NOMO-1 treated with dmso at 0.1 percent for 144 hours (cell line): Measurements from ENCODE around the gene SLC22A17.
"Not testable (repeated sequence)": the region's sequence is repeated elsewhere in the genome, so short reads cannot be mapped to it uniquely, and the experiment has no call there.

Source experiments
- DNase-seq: peaks from one replicate; lab custom pipeline; 2025; ENCODE audit not compliant: unreplicated experiment; lab: John Stamatoyannopoulos, UW

The SLC22A17 gene

DNA sequence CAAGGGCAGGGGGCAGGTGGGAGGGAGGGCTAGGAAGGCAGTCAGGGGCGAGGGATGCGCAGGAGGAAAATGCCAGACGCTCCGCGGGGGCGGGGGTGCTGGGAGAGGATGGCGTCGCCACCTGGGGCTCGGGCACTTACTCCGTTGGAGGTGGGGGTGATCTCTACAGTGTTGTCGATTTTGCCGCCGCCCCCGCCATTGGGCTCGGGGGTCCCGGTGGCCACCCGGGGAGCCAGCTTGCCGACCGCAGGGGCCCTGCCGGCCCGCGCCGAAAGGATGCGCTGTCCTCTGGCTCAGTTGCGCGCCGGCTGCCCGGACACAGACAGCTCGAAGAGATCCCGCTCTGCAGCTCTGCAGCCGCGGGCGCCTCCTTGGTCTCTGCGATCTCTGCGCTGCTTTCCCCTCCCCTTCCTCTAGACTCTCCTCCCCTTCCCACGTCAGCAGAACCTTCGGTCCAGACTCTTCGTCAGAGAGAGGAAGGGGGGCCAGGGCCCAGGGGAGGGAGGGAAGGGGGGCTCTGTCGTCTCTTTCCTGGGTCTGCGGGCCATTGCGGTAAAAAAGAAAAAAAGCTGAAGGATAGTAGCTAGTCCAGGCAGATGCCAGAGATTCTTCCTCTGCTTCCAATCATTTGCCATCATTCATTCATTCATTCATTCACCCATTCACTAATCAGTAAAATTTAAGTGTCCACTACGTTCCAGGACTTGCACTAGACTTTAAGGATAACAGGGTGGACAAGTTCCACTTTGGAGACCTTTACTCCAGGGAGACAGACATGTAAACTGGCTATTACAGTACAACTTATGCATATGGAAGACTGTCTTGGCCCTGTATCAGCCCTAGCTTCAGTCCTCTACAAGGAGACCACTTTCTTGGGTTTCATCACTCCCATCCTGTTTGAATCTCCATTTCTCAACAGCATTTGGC, at the start of gene SLC22A17:
SLC22A17 (minus strand) TSS at position 382 of the 927 bp plus-strand sequence.
- no peak for DNase-seq

DNA sequence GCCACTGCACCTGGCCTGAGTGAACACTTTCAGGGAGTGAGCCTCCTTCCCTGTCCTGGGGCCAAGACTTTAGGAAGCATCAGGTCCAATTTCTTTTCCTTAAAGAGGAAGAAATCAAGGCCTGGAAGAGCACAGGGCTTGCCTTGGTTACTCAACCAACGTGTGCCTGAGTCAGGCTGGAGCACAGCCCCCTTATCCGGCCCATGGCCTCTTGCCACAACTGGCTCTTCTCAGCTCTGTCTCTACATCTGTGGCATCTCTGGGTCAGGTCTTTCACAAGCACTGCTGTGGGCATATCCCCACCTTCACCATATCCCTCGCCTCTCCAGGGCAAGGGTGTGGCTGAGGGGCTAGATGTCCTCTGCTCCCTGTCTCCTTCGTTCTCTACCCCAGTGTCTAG, 48.6 kb upstream of the SLC22A17 start:
- no peak for DNase-seq

DNA sequence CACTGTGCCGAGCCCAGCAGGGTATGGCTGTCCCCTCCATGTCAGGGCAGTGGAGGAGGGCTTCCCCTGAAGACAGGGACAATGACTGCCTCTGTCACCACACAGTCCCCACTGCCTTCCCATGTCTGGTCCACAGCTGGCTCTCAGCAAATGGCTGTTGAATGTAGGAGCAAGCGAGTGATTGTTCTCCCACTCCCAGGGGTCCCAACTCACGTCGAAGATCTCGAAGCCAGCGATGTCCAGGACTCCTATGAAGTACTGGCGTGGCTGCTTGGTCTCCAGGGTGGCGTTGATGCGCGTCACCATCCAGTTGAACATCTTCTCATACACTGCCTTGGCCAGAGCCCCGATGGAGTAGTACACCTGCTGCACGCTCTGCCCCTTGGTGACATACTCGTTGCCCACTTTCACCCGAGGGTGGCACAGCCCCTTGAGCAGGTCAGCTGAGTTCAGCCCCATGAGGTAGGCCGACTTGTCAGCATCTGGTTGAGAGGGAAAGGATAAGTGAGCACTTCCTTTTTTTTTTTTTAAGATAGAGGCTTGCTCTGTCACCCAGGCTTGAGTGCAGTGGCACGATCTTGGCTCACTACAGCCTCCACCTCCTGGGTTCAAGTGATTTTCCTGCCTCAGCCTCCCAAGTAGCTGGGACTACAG, 47.9 kb upstream of the SLC22A17 start:
- DNase-seq = not testable (repeated sequence)

DNA sequence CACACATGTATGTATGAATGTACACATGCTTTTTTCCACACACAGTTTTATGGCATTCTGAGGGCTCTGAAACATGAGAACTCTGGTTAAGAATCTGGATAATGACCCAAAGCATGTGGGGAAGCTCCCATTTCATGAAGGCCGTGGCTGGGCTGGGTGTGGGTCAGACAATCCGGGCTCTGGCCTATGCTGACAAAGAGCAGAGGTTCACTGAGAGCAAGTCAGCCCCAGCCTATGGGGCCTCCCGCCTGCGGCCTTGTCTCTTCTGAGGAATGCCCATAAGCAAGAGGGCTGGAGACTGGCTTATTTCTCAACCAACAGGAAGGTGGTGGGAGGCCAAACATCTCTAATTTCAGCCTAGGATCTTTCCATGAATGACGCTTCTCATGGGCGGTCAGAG, 46.9 kb upstream of the SLC22A17 start:
- DNase-seq = no peak

DNA sequence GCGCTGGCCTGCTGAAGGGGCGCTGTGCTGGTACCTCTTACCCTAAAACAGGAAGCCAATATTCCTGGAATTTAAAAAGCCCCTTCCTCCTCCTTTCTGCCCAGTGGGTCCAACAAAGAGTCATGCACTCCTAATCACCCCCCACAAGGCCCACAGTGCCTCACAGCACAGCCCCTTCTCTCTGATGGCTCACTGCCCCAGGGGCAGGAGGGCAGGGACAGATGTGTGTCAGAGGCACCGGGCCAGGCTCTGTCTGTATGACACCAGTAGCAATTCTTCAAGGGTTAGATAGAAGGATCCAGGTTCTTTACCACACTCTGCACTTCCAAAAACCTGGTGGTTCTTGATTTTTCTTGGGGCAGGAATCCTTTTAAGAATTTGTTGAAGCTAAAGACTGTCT, 46.4 kb upstream of the SLC22A17 start:
- no peak for DNase-seq

DNA sequence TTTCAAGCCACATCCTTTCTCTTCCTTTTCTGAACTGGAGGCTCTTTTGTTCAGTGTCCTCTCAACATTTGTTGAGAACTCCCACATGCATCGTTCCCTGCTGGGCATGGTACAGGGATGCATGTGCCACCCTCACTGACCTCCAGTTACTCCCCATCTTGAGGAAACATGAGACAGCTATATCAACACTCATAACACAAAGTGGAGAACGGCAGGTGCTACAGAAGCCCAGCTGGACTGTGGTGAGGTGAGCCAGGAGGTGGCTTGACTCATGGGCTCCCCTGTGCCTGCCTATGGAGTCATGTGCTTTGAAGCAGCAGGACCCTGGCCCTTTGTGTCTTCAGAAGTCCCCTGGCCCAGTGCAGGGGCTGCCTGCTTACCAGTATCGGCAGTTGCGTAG, 45.7 kb upstream of the SLC22A17 start:
- DNase-seq = no peak

DNA sequence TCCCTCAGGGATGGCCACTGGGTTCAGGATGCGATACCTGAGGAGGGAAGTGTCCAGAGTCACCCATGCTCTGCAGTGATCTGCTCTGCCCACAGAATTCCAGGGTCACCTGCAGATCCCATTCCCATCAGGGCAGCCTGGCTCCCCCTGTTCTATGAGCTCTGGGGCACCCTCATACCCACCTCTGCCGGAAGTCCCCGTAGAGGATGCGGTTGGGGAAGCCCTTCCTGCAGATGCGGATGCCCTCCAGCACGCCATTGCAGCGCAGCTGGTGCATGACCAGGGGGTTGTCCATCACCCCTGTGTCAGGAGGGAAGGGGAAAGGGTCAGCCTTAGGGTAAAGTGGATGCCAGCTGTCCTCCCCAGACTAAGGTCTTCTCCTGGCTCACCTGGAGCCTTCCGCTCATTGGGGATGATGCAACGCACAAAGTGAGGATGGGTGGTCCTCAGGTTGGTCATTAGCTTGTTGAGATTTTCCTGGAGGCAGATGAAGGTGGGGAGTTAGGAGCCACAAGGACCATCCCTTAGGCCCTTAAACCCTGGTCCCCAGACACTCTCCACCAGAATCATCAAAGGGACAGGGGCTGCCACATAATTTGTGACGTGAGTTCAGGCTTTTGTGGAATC, 44.2 kb upstream of the SLC22A17 start:
- no peak for DNase-seq

DNA sequence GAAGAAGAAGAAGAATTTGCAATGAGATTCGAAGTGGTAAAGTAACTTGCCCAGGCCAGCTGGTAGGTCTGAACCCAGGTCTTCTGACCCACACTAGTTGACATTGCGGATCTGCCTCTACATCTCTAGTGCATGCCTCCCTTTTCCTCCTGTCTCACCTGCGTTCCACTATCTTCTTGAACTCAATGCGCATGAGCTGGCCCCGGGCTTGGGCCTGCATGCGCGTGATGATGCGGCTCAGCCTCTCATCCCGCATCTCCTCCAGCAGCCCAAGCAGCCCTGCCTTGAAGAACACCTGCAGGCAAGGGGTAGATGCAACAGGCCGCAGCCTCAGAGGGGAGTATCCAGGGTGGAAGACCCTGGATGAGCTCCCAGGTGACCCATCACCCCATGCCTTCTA, 43.4 kb upstream of the SLC22A17 start:
- no peak for DNase-seq

DNA sequence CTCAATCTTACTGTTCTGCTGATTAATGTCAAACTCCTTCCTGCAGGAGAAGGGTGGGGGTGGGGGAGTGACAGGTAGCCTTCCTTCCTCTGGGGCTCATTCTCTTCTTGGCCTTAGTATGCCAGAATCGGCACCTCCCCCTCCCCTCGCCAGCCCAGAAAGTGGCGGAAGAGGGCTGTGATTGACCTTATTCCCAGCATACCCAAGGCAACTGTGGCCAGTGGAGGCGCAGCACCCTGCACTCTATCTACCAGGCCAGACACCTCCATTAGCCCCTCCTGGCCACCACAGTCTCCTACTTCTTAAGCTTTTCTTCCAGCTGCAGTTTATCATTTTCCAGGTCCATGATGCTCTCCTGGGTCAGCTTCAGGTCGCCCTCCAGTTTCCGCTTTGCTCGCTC, 39.9 kb upstream of the SLC22A17 start:
- DNase-seq = no peak

DNA sequence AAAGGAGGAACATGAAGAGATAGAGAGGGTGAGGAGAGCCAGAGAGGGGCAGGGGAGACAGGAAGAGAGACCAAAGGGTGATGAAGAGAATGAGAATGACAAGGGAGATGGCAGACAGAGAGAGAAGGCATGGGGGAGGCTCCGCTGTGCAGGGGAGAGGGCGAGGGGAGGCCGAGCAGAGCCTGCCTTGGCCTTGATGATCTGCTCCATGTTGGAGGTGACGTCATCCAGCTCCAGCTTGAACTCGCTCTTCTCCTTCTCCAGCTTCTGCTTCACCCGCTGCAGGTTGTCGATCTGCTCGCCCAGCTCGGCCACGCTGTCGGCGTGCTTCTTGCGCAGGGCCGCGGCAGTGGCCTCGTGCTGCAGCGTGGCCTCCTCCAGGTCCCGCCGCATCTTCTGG, 37.2 kb upstream of the SLC22A17 start:
- not testable (repeated sequence) for DNase-seq

DNA sequence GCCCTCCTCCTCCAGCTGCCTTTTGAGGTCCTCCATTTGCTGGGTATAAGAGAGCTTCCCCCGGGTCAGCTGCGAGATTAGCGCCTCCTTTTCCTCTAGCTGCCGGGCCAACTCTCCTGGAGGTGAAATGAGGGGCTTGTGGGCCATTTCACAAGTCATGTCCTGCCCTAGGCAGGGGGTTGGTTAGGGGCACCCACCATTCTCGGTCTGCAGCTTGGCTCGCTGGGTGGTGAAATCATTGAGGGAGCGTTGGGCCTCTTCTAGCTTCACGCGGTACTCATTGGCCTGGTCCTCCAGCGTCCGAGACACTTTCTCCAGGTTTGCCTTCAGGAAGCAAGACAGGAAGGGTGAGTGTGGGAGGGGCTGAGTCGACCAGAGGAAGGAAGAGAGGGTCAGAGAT, 36.7 kb upstream of the SLC22A17 start:
- no peak for DNase-seq

DNA sequence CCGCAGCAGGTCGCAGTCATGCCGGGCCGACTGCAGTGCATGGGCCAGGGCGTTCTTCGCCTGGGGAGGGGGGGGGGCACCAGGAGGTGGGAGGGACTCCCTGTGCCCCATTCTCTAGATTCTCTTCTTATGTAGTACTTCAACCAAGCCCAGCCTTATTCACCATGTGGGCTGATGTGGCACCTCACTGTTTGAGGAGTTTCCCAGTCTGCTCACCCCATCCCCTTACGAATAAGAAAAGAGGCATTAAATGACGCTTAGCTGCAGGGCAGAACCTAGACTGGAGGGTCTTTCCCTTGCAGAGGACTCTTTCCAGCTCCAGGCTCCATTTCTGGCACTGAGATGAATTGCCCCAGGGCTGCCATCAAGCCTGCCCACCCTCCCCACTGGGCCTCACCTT, 36.3 kb upstream of the SLC22A17 start:
- DNase-seq = no peak

DNA sequence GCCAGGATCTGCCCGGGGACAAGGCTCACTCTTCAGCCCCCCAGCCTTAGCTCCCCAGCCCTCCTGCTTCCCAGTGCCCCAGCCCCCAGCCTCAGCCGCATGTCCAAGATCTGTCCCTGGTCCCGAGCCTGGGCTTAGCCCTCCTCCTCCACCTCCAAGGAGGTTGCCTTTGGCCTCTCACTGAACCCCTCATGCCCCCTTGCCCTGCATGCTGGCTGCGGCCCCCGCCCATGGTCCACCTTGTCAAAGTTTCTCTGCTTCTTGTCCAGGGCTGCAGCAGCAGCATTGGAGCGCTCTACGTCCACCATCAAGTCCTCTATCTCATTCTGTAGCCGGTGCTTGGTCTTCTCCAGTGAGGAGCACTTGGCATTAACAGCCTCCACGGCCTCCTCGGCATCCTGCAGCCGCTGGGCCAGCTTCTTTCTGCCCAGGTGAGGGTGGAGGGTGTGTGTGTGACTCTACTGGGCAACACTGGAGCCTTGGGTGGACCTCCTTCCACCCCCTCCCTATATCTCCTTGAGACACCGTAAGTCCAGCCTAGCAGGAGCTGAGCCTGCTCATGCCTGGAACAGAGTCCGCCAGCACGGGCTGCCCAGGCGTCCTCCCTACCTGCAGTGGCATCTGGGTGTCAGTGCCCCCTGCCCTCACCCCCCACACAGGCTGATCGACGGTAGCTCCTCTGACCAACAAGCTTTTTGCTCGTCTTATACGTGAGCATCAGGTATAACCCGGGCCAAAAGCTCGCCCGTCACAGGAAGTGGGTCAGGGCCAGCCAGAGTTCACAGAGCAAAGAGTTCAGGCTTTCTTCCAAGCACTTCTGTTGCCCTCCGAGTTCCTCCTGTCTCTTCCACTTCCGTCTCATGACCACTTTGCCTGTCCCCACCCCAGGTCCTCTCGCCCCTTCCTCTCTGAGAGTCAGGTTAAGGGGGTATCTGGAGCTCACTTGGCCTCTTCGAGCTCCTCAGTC, 35.5 kb upstream of the SLC22A17 start:
- DNase-seq = no peak

DNA sequence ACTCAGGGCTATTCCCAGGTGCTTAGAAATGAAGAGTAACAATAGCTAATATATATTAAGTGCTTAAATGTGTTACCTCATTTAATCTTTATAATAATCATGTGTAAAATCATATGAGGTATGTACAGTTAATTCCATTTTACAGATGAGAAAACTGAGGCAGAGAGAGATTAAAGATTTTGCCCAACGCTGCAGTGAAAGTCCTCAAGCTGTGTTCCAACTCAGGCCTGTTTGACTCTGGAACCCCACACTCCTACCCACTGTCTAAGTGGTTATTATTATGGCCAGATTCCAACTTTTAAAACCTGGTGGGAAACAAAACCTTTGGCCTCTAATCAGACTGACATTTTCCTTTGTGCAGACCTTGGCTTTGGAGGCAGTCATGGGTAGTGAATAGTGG, 34.3 kb upstream of the SLC22A17 start:
- no peak for DNase-seq

DNA sequence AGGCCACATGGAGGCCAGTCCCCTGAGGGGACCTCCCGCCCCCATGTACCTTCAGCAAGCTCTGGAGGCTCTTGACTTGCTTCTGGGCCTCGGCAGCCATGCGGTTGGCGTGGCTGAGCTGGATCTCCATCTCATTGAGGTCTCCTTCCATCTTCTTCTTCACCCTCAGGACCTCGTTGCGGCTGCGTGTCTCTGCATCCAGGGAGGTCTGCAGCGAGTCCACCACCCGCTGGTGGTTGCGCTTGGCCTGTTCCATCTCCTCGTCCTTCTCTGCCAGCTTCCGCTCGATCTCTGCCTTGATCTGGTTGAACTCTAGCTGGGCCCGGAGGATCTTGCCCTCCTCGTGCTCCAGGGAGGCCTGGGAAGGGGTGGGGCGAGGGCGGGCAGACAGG, 33.6 kb upstream of the SLC22A17 start:
- not testable (repeated sequence) for DNase-seq

DNA sequence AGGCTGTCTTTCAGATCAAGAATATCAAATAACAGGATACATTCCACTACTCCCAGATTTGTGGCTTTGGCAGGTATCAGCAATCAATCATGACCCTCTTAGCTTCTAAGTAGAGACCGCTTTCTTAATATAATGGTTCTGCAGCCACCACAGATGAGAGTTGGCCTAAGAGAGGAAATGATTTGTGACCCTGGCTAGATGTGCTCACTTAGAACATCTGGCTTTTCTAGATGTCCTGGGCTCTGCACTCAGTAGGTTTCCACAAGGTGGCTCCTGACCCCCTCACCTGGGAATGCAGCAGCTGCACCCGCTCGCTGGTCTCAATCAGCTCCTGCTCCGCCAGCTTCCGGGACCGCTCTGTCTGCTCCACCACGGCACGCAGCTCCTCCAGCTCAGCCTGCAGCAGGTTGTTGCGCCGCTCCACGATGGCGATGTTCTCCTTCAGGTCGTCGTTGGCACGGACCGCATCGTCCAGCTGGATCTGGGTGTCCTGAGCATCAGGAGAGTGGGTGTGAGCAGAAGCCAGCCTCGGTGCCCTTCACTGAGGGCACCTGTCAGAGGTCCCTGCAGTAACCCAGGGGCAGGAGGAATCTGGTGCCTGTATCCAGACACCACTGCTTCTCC, 33.1 kb upstream of the SLC22A17 start:
- no peak for DNase-seq

DNA sequence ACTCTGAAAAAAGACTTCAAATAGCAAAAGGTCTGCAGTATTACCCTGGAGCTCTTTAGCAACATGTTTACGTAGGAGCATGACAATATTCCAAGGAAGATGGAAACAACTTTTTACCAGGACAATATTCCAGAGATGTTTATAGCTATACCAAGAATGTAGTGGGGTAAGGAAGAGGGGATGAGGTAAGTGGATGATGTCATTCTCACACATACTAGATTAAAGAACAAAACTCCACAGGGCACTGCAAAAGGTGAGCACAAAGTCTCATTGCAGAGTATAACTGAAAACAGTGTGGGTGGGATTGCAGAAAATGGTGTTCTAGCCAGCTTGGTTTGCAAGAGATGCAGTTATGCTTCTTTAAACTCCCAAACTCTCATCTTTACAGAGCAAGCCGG, 32.6 kb upstream of the SLC22A17 start:
- DNase-seq = no peak

DNA sequence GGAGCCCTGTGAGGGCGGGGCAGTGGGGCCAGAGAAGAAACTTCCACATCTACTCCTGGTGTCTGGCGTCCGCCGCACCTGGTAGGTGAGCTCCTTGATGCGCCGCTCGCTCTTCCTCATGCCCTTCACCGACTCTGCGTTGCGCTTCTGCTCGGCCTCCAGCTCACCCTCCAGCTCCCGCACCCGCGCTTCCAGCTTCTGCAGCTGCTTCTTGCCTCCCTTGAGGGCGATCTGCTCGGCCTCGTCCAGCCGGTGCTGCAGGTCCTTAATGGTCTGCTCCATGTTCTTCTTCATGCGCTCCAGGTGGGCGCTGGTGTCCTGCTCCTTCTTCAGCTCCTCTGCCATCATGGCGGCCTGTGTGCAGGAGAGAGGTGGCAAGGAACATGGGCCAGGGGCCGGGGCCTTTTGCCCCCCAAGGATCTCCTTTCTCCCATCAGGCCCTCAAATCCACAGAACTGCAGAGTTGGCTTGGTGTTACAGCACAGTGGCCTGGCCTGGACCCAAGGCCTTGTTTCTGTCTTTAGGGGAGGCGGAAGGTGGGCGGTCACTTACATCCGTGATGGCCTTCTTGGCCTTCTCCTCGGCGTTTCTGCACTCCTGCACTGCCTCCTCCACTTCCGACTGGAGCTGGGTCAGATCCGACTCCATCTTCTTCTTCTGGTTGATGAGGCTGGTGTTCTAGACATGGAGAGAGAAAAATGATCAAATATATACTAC, 31.8 kb upstream of the SLC22A17 start:
- DNase-seq = no peak

DNA sequence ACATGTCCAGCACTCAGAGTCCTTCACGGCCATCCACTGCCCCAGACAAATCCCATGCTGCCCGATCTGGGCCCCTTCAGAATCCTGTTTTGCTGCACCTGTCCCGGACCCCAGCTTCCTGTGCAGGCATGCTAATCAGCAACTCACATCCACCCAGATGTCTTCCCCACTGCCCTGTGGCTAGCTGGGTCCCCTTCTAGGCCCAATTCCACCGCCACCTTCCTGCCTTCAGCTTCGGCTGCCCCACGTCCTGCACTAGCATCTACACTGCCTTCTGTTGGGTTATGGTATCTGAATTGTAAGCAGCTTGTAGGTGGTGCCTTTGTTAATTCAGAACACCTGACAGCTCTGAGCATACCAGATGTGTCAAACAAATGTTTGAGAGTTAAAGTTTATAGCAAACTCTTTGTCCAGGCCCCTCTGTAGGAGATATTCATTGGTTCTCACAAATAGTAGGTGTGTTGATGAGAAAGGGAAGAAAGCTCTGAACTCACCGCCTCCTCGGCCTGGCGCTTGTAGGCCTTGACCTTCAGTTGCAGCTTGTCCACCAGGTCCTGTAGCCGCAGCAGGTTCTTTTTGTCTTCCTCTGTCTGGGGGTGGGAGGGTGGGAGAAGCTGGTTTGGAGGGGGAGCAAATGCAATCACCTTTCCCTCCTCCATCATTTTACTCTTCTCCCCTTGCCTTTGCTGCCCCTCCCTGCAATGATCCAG, 30.2 kb upstream of the SLC22A17 start:
- DNase-seq = no peak
